C4-2B (cell line): ENCODE measurements around the gene CDK6.
"Not testable (repeated sequence)": the region's sequence is repeated elsewhere in the genome, so short reads cannot be mapped to it uniquely, and the experiment has no call there.

ENCODE experiments used
- H3K27ac ChIP-seq: fragments of 450-650 bp; 2 replicates; pipeline ENCODE4 v1.5.1; 2017
- CTCF ChIP-seq: fragments of 450-650 bp; conservative IDR thresholded peaks from 2 replicates; pipeline ENCODE4 v1.5.1; 2017; ENCODE audit warnings: mild to moderate bottlenecking
- ZFX ChIP-seq: fragments of 450-650 bp; IDR thresholded peaks from 2 replicates; pipeline ENCODE4 v1.6.1; 2017

Gene CDK6

DNA sequence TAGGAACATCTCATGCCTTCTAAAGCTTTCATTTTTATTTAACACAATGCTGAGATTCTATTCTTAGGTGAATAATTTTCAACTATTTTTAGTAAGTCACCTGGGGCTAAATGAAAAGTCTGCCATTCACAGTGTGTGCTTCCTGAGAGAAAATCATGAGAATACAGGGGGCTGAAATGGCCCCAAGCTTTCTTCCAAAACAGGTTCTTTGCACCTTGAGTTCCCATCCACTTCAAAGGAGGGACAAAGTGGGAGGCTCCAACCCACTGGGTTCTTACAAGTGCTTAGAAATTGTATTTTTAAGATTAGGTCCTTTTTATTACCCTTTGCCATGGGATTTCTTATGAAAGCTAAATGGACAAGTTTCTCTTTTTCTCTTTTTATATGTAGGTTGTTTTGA, 224.6 kb downstream of the CDK6 start:
- TF ChIP-seq CTCF (no peak), ZFX (no peak)
- no peak overlapping the region for H3K27ac ChIP-seq

- TF ChIP-seq ZFX, result no peak
- TF ChIP-seq CTCF, result peak; percentile 80
- no peak overlapping the region for H3K27ac ChIP-seq
Observed at GRCh38 chr7:92609921-92610518, 226.4 kb downstream of the CDK6 start.

- H3K27ac ChIP-seq, result no peak overlapping the region
- TF ChIP-seq CTCF, result no peak
- no peak for TF ChIP-seq ZFX
Observed at GRCh38 chr7:92608380-92609322, 227.7 kb downstream of the CDK6 start.

GRCh38 chr7:92606985-92607384, 229.4 kb downstream of the CDK6 start:
- no peak overlapping the region for H3K27ac ChIP-seq
- TF ChIP-seq CTCF, result no peak
- TF ChIP-seq ZFX, result no peak

GRCh38 chr7:92604517-92604916, 231.9 kb downstream of the CDK6 start:
- H3K27ac ChIP-seq, result not testable (repeated sequence)

DNA sequence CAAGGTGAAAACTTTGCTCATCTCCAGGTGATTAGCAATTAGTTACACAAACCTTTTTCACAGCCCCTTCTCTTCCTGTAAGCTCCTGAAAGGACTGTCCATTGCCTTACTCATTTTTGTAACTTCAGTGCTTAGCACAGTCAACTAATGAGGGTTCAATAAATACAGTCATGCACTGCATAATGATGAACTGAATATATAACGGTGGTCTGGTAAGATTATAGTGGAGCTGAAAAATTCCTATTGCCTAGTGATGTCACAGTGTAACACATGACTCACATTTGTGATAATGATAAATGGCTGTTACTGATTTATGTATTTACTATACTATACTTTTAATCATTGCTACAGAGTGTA, 233.3 kb downstream of the CDK6 start:
- H3K27ac ChIP-seq, result no peak overlapping the region
- TF ChIP-seq ZFX, result no peak
- no peak for TF ChIP-seq CTCF

DNA sequence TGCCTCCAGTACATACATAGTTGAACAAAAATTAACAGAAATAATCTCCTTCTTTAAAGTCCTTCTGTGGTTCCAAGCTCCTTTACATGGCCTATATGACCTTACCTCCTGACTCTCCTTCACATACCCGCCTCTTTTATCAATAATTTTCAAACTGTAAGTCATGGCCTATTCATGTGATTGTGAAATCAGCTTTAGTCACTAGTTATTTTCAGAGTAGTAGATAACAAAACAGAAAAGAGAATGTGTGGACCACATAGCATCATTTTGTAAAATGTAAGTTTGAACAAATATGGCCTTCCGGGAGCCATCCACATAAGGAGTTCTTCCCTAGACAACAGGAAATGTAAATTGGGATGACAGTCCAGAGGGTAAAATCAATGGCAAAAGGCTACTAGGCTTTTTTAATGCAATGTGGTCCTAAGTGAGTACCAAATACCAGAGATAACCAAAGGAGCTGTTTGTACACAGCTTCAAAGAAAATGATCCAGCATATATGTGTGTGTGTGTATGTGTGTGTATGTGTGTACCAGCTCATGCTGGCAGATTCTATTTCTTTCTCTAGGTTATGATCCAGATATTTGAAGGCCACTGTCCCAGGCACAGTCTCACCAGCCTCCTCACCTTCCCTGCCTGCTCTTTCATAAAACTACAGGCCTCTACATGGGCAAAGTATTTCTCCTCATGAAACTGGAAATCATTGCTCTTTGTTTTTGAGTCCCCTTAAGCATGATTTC, 233.9 kb downstream of the CDK6 start:
- H3K27ac ChIP-seq, result no peak overlapping the region
- TF ChIP-seq CTCF, result no peak
- TF ChIP-seq ZFX, result no peak
